ENCODE measurements around the gene PLEKHH3. TPM values are rescaled to one million over a fixed set of nuclear protein-coding genes. Genes with fewer than 3 reads are reported as not detected.

PLEKHH3 gene
- total RNA-seq, 1 donor from 2014 or later: 3.4 TPM

- Histone ChIP-seq H3K27me3 (no peaks in the 10 kb centered on the region), H4K20me1 (ENCODE audit: low read depth) (no peaks in the 10 kb centered on the region), H3K9me3 (ENCODE audit: low read depth) (no peaks in the 10 kb centered on the region), H2AFZ (replicated peaks) (no peak overlapping the region), H3K27ac (no peak overlapping the region), H3K36me3 (no peaks in the 10 kb centered on the region), H3K9ac (no peak overlapping the region), H3F3A (ENCODE audit: low read depth) (peaks cover 2% of the 10 kb centered on the region), H3K4me1 (no peaks in the 10 kb centered on the region), H3K4me3 (no peak overlapping the region), H3K79me2 (ENCODE audit: low read depth) (no peaks in the 10 kb centered on the region), H3K4me2 (no peak overlapping the region)
- H3K27me3 Mint-ChIP-seq (ENCODE audit: insufficient read depth, low read depth): peaks cover 6% of the 10 kb centered on the region
- no peak for DNase-seq (ENCODE audit: low spot score)
- H3K36me3 Mint-ChIP-seq: peaks cover 33% of the 10 kb centered on the region
- TF ChIP-seq CTCF (IDR thresholded peaks at IDR 0.05): no peak
- no peak for TF ChIP-seq EZH2phosphoT487 (IDR thresholded peaks at IDR 0.05)
- TF ChIP-seq EZH2 (IDR thresholded peaks at IDR 0.05): no peak
- no peak overlapping the region for H3K27ac Mint-ChIP-seq
- H3K4me3 Mint-ChIP-seq: no peak overlapping the region
- H3K9me3 Mint-ChIP-seq: no peaks in the 10 kb centered on the region
- no peaks in the 10 kb centered on the region for H3K4me1 Mint-ChIP-seq
Observed at GRCh38 chr17:42706732-42707131, 29.9 kb upstream of the PLEKHH3 start.

- no peaks in the 10 kb centered on the region for H4K20me1 ChIP-seq (ENCODE audit: low read depth)
- H3K9ac ChIP-seq: no peak overlapping the region
- H3K4me3 ChIP-seq: no peak overlapping the region
- Mint-ChIP-seq H3K36me3 (peaks cover 35% of the 10 kb centered on the region), H3K4me3 (no peak overlapping the region), H3K4me1 (peaks cover 3% of the 10 kb centered on the region), H3K9me3 (no peaks in the 10 kb centered on the region), H3K27me3 (ENCODE audit: insufficient read depth, low read depth) (peaks cover 4% of the 10 kb centered on the region), H3K27ac (no peak overlapping the region)
- H3K79me2 ChIP-seq (ENCODE audit: low read depth): no peaks in the 10 kb centered on the region
- peaks cover 8% of the 10 kb centered on the region for H3K4me1 ChIP-seq
- H3K27ac ChIP-seq: no peak overlapping the region
- H3F3A ChIP-seq (ENCODE audit: low read depth): peaks cover 4% of the 10 kb centered on the region
- H3K9me3 ChIP-seq (ENCODE audit: low read depth): no peaks in the 10 kb centered on the region
- no peak for DNase-seq (ENCODE audit: low spot score)
- TF ChIP-seq EZH2phosphoT487 (IDR thresholded peaks at IDR 0.05) (no peak), CTCF (IDR thresholded peaks at IDR 0.05) (no peak), EZH2 (IDR thresholded peaks at IDR 0.05) (no peak)
- H3K36me3 ChIP-seq: no peaks in the 10 kb centered on the region
- H3K4me2 ChIP-seq: no peak overlapping the region
- no peaks in the 10 kb centered on the region for H3K27me3 ChIP-seq
- H2AFZ ChIP-seq (replicated peaks): no peak overlapping the region
Observed at GRCh38 chr17:42704837-42705494, 28.2 kb upstream of the PLEKHH3 start.

- H3K4me3 ChIP-seq: no peak overlapping the region
- H3K9me3 ChIP-seq (ENCODE audit: low read depth): no peaks in the 10 kb centered on the region
- H3K27ac Mint-ChIP-seq: no peak overlapping the region
- H3K27me3 Mint-ChIP-seq (ENCODE audit: insufficient read depth, low read depth): peaks cover 4% of the 10 kb centered on the region
- H3K27me3 ChIP-seq: no peaks in the 10 kb centered on the region
- no peaks in the 10 kb centered on the region for H3K9me3 Mint-ChIP-seq
- peaks cover 8% of the 10 kb centered on the region for H3F3A ChIP-seq (ENCODE audit: low read depth)
- H3K27ac ChIP-seq: no peak overlapping the region
- no peaks in the 10 kb centered on the region for H3K36me3 ChIP-seq
- DNase-seq (ENCODE audit: low spot score): no peak
- H3K4me1 ChIP-seq: peaks cover 13% of the 10 kb centered on the region
- H3K9ac ChIP-seq: no peak overlapping the region
- TF ChIP-seq CTCF (IDR thresholded peaks at IDR 0.05): no peak
- peaks cover 6% of the 10 kb centered on the region for H3K4me1 Mint-ChIP-seq
- H3K4me3 Mint-ChIP-seq: no peak overlapping the region
- no peak overlapping the region for H3K4me2 ChIP-seq
- peaks cover 35% of the 10 kb centered on the region for H3K36me3 Mint-ChIP-seq
- H3K79me2 ChIP-seq (ENCODE audit: low read depth): no peaks in the 10 kb centered on the region
- no peaks in the 10 kb centered on the region for H4K20me1 ChIP-seq (ENCODE audit: low read depth)
- no peak overlapping the region for H2AFZ ChIP-seq (replicated peaks)
Observed at GRCh38 chr17:42704490-42704836, 27.7 kb upstream of the PLEKHH3 start.
